GM12878 (cell line): Measurements from ENCODE around the gene PFN3. TPM values are rescaled to one million over a fixed set of nuclear protein-coding genes. Genes with fewer than 3 reads are reported as not detected.

Experiments
- ASH2L ChIP-seq: fragments of 300-600, 200-600 bp; sonication (generic); IDR thresholded peaks from 2 replicates; pipeline ENCODE4 v1.6.1; 2017; ENCODE audit warnings: low read depth, mild to moderate bottlenecking, borderline replicate concordance
- BACH1 ChIP-seq: fragments of 450-650 bp; IDR thresholded peaks from 2 replicates; pipeline ENCODE4 v1.6.1; 2017; ENCODE audit warnings: mild to moderate bottlenecking, borderline replicate concordance
- BHLHE40 ChIP-seq, 2 experiments: fragments of 450-650 bp in 1 of 2; IDR thresholded peaks; 2 replicates each; pipeline ENCODE4 v1.6.1; 2011 to 2017; ENCODE audit warnings: low read depth in 2 of 2, borderline replicate concordance in 1 of 2, improper control_type of control experiment in 1 of 2, low read length in 1 of 2, mild to moderate bottlenecking in 1 of 2
- CBX3 ChIP-seq: fragments of 200-600 bp; sonication (generic); IDR thresholded peaks from 2 replicates; pipeline ENCODE4 v1.6.1; 2016; ENCODE audit warnings: low read depth, borderline replicate concordance
- CREB1 ChIP-seq: IDR thresholded peaks from 2 replicates; pipeline ENCODE4 v1.6.1; 2012; ENCODE audit warnings: low read depth, mild to moderate bottlenecking, inconsistent platforms
- EGR1 ChIP-seq, 2 experiments: IDR thresholded peaks; 1 replicate in 1 of 2; 2 replicates in 1 of 2; pipeline ENCODE4 v1.6.1; 2011 to 2012; ENCODE audit warnings: low read depth in 2 of 2, low read length in 2 of 2, borderline replicate concordance in 1 of 2, mild to moderate bottlenecking in 1 of 2, moderate library complexity in 1 of 2
- EP300 ChIP-seq, 2 experiments: fragments of 150-350 bp in 1 of 2; IDR thresholded peaks; 2 replicates each; pipeline ENCODE4 v1.6.1; 2011 to 2012; ENCODE audit warnings: low read depth in 2 of 2, low read length in 2 of 2, borderline replicate concordance in 1 of 2, improper control_type of control experiment in 1 of 2, inconsistent platforms in 1 of 2; ENCODE audit not compliant: control insufficient read depth in 1 of 2
- HCFC1 ChIP-seq: fragments of 150-350 bp; IDR thresholded peaks from 2 replicates; pipeline ENCODE4 v1.6.1; 2014; ENCODE audit warnings: low read length
- HDAC2 ChIP-seq: fragments of 200-600 bp; sonication (generic); IDR thresholded peaks from 2 replicates; pipeline ENCODE4 v1.6.1; 2017
- HDAC6 ChIP-seq: fragments of 200-600 bp; sonication (generic); IDR thresholded peaks from one replicate; pipeline ENCODE4 v1.8.0; 2017; ENCODE audit warnings: antibody characterized with exemption; ENCODE audit not compliant: unreplicated experiment
- HDGF ChIP-seq: fragments of 450-650 bp; IDR thresholded peaks from 2 replicates; pipeline ENCODE4 v1.6.1; 2016; ENCODE audit warnings: antibody characterized with exemption
- IKZF1 ChIP-seq: fragments of 450-650 bp; conservative IDR thresholded peaks from 2 replicates; pipeline ENCODE4 v1.6.1; 2017; ENCODE audit warnings: antibody characterized with exemption, mild to moderate bottlenecking
- IKZF2 ChIP-seq, 2 experiments: fragments of 450-650 bp; IDR thresholded peaks; 2 replicates each; pipeline ENCODE4 v1.6.1; 2017; ENCODE audit warnings: mild to moderate bottlenecking in 2 of 2, moderate library complexity in 2 of 2
- KDM1A ChIP-seq: fragments of 200-600 bp; sonication (generic); IDR thresholded peaks from 2 replicates; pipeline ENCODE4 v1.6.1; 2016; ENCODE audit warnings: borderline replicate concordance
- LARP7 ChIP-seq: fragments of 450-650 bp; IDR thresholded peaks from 2 replicates; pipeline ENCODE4 v1.6.1; 2017; ENCODE audit warnings: mild to moderate bottlenecking
- MEF2A ChIP-seq: IDR thresholded peaks from 2 replicates; pipeline ENCODE4 v1.6.1; 2011; ENCODE audit warnings: low read depth, mild to moderate bottlenecking, low read length, moderate library complexity; ENCODE audit not compliant: insufficient read depth
- MLLT1 ChIP-seq: fragments of 450-650 bp; IDR thresholded peaks from 2 replicates; pipeline ENCODE4 v1.6.1; 2016; ENCODE audit warnings: mild to moderate bottlenecking
- MTA3 ChIP-seq: IDR thresholded peaks from 2 replicates; pipeline ENCODE4 v1.6.1; 2012; ENCODE audit warnings: low read length, inconsistent platforms, borderline replicate concordance
- MXI1 ChIP-seq: fragments of 150-350 bp; IDR thresholded peaks from 2 replicates; pipeline ENCODE4 v1.6.1; 2011; ENCODE audit warnings: low read depth, mild to moderate bottlenecking, inconsistent platforms, low read length, improper control_type of control experiment
- MYC ChIP-seq: IDR thresholded peaks from 2 replicates; pipeline ENCODE4 v1.6.1; 2011; ENCODE audit warnings: mild to moderate bottlenecking, low read length, moderate library complexity, inconsistent platforms; ENCODE audit not compliant: insufficient read depth, insufficient replicate concordance, insufficient read length, severe bottlenecking
- NBN ChIP-seq: fragments of 450-650 bp; IDR thresholded peaks from 2 replicates; pipeline ENCODE4 v1.6.1; 2016
- NFIC ChIP-seq: IDR thresholded peaks from 2 replicates; pipeline ENCODE4 v1.6.1; 2012; ENCODE audit warnings: low read depth, mild to moderate bottlenecking, inconsistent platforms, low read length, moderate library complexity
- NR2F1 ChIP-seq: fragments of 450-650 bp; conservative IDR thresholded peaks from 2 replicates; pipeline ENCODE4 v1.6.1; 2017; ENCODE audit warnings: mild to moderate bottlenecking
- POLR2AphosphoS5 ChIP-seq: IDR thresholded peaks from 2 replicates; pipeline ENCODE4 v1.6.1; 2011; ENCODE audit warnings: mild to moderate bottlenecking, low read length, inconsistent platforms
- SIN3A ChIP-seq: IDR thresholded peaks from 2 replicates; pipeline ENCODE4 v1.6.1; 2012; ENCODE audit warnings: low read depth, low read length, improper control_type of control experiment
- SREBF1 ChIP-seq: IDR thresholded peaks from 2 replicates; pipeline ENCODE4 v1.6.1; 2012; ENCODE audit warnings: mild to moderate bottlenecking, low read length
- USF2 ChIP-seq: IDR thresholded peaks from 2 replicates; pipeline ENCODE4 v1.6.1; 2011; ENCODE audit warnings: low read depth, low read length, improper control_type of control experiment, borderline replicate concordance
- YY1 ChIP-seq: IDR thresholded peaks from 2 replicates; pipeline ENCODE4 v1.6.1; 2011; ENCODE audit warnings: low read depth, mild to moderate bottlenecking, low read length
- polyA plus RNA-seq, 11 experiments: library from polyadenylated mRNA; depleted of rRNA in 4 of 11; unstranded in 6 of 11; stranded (reverse) in 5 of 11; fragments of >200 nt; fragmentation: Nextera tagmentation in 4 of 11; fragmentation: Illumina TruSeq in 1 of 11; extraction: Ambion mirVana in 4 of 11; extraction: Trizol in 1 of 11; gene quantifications; 1 replicate in 1 of 11; 2 replicates in 10 of 11; pipeline versions ENCODE4 v1.2.1 to v1.2.3, GENCODE V29; 2011 to 2016; ENCODE audit warnings: inconsistent platforms in 2 of 11, missing spikeins in 2 of 11, low read depth in 1 of 11
- total RNA-seq, 4 experiments: library from RNA; depleted of rRNA in 3 of 4; stranded (reverse); fragments of >200 nt in 3 of 4; fragmentation: Illumina TruSeq in 1 of 4; extraction: Trizol in 1 of 4; gene quantifications; 2 replicates each; pipeline versions ENCODE4 v1.2.1 to v1.2.3, GENCODE V29; 2013 to 2021
- TF ChIP-seq, protein P1 (sequence below): fragments of 450-650 bp; IDR thresholded peaks from 2 replicates; pipeline ENCODE4 v1.6.1; 2014; ENCODE audit warnings: mild to moderate bottlenecking

The PFN3 gene
- total and polyA plus RNA-seq, 10 of the 15 experiments (the other 5 are each of a cell fraction or from before 2014, with no cell fraction given), result not detected

DNA sequence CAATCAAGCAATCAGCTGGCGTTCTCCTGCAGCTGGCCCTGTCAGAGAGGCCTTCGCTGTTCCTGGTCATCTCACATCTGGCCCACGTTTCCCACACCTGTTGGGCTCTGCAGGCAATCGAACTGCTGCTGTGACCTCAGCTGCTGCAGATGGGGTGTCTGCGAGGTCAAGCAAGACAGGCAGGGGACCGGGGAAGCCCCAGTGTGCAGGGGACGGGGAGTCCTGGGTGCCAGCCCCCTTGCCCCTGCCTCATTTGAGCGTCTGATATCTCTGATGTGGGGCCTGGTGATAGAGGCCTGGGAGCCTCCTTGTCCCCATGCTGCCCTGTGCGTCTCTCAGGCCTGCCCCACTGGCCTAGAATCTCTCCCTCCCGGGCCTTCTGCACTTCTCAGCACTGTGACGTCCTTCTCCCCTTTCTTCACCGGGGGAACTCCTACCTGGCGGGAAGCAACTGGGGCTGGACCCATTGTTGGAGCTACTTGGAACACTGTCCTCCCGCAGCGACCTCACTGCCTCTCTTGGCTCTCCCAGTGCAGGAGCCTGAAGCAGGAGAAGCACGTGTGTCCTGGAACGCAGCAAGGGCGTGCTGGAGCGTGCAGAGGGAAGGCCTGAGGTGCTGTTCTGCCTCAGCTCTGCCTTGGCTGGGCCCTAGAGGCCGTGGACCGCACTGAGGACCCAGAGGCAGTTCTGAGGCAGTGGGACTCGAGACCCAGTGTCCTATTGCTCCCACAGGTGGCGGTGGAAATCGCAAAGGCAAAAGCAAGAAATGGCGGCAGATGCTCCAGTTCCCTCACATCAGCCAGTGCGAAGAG is 29.9 kb upstream of the PFN3 start (continued):
- TF ChIP-seq HDAC6 (no peak), EP300 (IDR thresholded peaks at IDR 0.05; ENCODE audit: borderline replicate concordance in 1 of 2, control insufficient read depth in 1 of 2, low read depth in 2 of 2, low read length in 2 of 2) (no peak), BACH1 (no peak), CREB1 (no peak), HDAC2 (no peak), SIN3A (0 out of 2 replicates have a peak, but pooled peaks have one; percentile 5), MLLT1 (no peak), SREBF1 (no peak), NBN (no peak), KDM1A (no peak), MXI1 (0 out of 2 replicates have a peak, but pooled peaks have one; percentile 14), EGR1 (IDR thresholded peaks at IDR 0.05; ENCODE audit: borderline replicate concordance in 1 of 2, low read depth in 2 of 2, low read length in 2 of 2) (no peak), MTA3 (no peak), HCFC1 (no peak), CBX3 (no peak), ASH2L (no peak), NFIC (no peak), BHLHE40 (IDR thresholded peaks at IDR 0.05; ENCODE audit: borderline replicate concordance in 1 of 2, low read depth in 2 of 2, low read length in 1 of 2) (peak; percentile 32 to 62; a peak in 2 of 4 replicates), MEF2A (no peak), IKZF1 (peak; percentile 29; the same call in 1 of the 2 replicates), NR2F1 (0 out of 2 replicates have a peak, but pooled peaks have one; percentile 22), LARP7 (no peak), HDGF (no peak), USF2 (no peak), POLR2AphosphoS5 (peak; percentile 22; the same call in 1 of the 2 replicates), IKZF2 (IDR thresholded peaks at IDR 0.05) (peak in 1 of 2 experiments; percentile 15; a peak in 1 of 4 replicates), YY1 (no peak), MYC (no peak)
- TF ChIP-seq, protein P1, sequence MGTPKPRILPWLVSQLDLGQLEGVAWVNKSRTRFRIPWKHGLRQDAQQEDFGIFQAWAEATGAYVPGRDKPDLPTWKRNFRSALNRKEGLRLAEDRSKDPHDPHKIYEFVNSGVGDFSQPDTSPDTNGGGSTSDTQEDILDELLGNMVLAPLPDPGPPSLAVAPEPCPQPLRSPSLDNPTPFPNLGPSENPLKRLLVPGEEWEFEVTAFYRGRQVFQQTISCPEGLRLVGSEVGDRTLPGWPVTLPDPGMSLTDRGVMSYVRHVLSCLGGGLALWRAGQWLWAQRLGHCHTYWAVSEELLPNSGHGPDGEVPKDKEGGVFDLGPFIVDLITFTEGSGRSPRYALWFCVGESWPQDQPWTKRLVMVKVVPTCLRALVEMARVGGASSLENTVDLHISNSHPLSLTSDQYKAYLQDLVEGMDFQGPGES, result no peak
